ENCODE measurements around the gene OLA1. TPM values are rescaled to one million over a fixed set of nuclear protein-coding genes. Genes with fewer than 3 reads are reported as not detected.

Gene OLA1
- total and polyA plus RNA-seq, 2 of the 13 experiments (the other 11 are each of a cell fraction or from before 2014, with no cell fraction given), result 153 to 241 TPM

- peak; percentile 27; the same call in 1 of the 2 replicates for TF ChIP-seq GMEB1 (CRISPR knock-in tag; IDR thresholded peaks at IDR 0.05; ENCODE audit: borderline replicate concordance)
- no peak for TF ChIP-seq ZNF512 (CRISPR knock-in tag; IDR thresholded peaks at IDR 0.05)
- no peak for TF ChIP-seq MTA1 (CRISPR knock-in tag; IDR thresholded peaks at IDR 0.05; ENCODE audit: borderline replicate concordance)
- TF ChIP-seq ZNF704 (CRISPR knock-in tag; IDR thresholded peaks at IDR 0.05; ENCODE audit: borderline replicate concordance), result no peak
- TF ChIP-seq KDM3A (CRISPR knock-in tag; IDR thresholded peaks at IDR 0.05; ENCODE audit: low read depth), result no peak
- no peak for TF ChIP-seq ZNF563 (CRISPR knock-in tag; IDR thresholded peaks at IDR 0.05)
- TF ChIP-seq SMAD1 (CRISPR knock-in tag; IDR thresholded peaks at IDR 0.05; ENCODE audit: borderline replicate concordance, low read depth), result no peak
- TF ChIP-seq EZH2 (conservative IDR thresholded peaks at IDR 0.05; ENCODE audit: low read depth, low read length), result no peak
- no peak for TF ChIP-seq ZNF609 (CRISPR knock-in tag; IDR thresholded peaks at IDR 0.05; ENCODE audit: borderline replicate concordance)
- TF ChIP-seq MYNN (CRISPR knock-in tag; IDR thresholded peaks at IDR 0.05; ENCODE audit: low read depth), result no peak
- TF ChIP-seq ZNF414 (CRISPR knock-in tag; IDR thresholded peaks at IDR 0.05), result no peak
- no peak for TF ChIP-seq PHF21A (CRISPR knock-in tag; IDR thresholded peaks at IDR 0.05)
- no peak for TF ChIP-seq ATF7-NPFF (CRISPR knock-in tag; IDR thresholded peaks at IDR 0.05; ENCODE audit: low read depth)
- TF ChIP-seq ZKSCAN5 (CRISPR knock-in tag; IDR thresholded peaks at IDR 0.05), result peak; percentile 54; the same call in 1 of the 2 replicates
- no peak for TF ChIP-seq SRF (IDR thresholded peaks at IDR 0.05; ENCODE audit: low read depth, low read length)
- TF ChIP-seq DNMT1 (CRISPR knock-in tag; IDR thresholded peaks at IDR 0.05), result 0 out of 2 replicates have a peak, but pooled peaks have one; percentile 84
- no peak for TF ChIP-seq ZSCAN30 (CRISPR knock-in tag; IDR thresholded peaks at IDR 0.05)
- TF ChIP-seq CREM (IDR thresholded peaks at IDR 0.05), result peak; percentile 35; the same call in 1 of the 2 replicates
- TF ChIP-seq CREM (CRISPR knock-in tag; IDR thresholded peaks at IDR 0.05), result no peak
Observed at GRCh38 chr2:174039551-174040416, 208.5 kb downstream of the OLA1 start (continued).

Data from HepG2 (cell line).